CMK (cell line): Measurements from ENCODE around the gene TAB2.
"Not testable (repeated sequence)": the region's sequence is repeated elsewhere in the genome, so short reads cannot be mapped to it uniquely, and the experiment has no call there.

Source experiments
- DNase-seq: peaks from one replicate; pipeline ENCODE4 v3.0.0-alpha.2; 2010; ENCODE audit warnings: low read depth

Gene TAB2

GRCh38 chr6:149334201-149334600, 16.7 kb downstream of the TAB2 start:
- DNase-seq = no peak

- no peak for DNase-seq
Measured at GRCh38 chr6:149334682-149335160, 17.2 kb downstream of the TAB2 start.

GRCh38 chr6:149335924-149336608, 18.6 kb downstream of the TAB2 start:
- no peak for DNase-seq

GRCh38 chr6:149336609-149336928, 19.1 kb downstream of the TAB2 start:
- DNase-seq = no peak

- no peak for DNase-seq
Measured at GRCh38 chr6:149337320-149337719, 19.8 kb downstream of the TAB2 start.

GRCh38 chr6:149340200-149340599, 22.7 kb downstream of the TAB2 start:
- no peak for DNase-seq

GRCh38 chr6:149342525-149342924, 25.0 kb downstream of the TAB2 start:
- DNase-seq = no peak

- DNase-seq = no peak
Measured at GRCh38 chr6:149343501-149343900, 26.0 kb downstream of the TAB2 start.

- DNase-seq = no peak
Measured at GRCh38 chr6:149346078-149346477, 28.6 kb downstream of the TAB2 start.

GRCh38 chr6:149347067-149347466, 29.6 kb downstream of the TAB2 start:
- DNase-seq = no peak

- DNase-seq = not testable (repeated sequence)
Measured at GRCh38 chr6:149349279-149349678, 31.8 kb downstream of the TAB2 start.

GRCh38 chr6:149354009-149354408, 36.5 kb downstream of the TAB2 start:
- DNase-seq = no peak

- DNase-seq = no peak
Measured at GRCh38 chr6:149356081-149356750, 38.7 kb downstream of the TAB2 start.

GRCh38 chr6:149357726-149358538, 40.4 kb downstream of the TAB2 start:
- no peak for DNase-seq

- DNase-seq = no peak
Measured at GRCh38 chr6:149359440-149359839, 41.9 kb downstream of the TAB2 start.

- DNase-seq = no peak
Measured at GRCh38 chr6:149360536-149360935, 43.0 kb downstream of the TAB2 start.

- no peak for DNase-seq
Measured at GRCh38 chr6:149362289-149362688, 44.8 kb downstream of the TAB2 start.

GRCh38 chr6:149363154-149363553, 45.6 kb downstream of the TAB2 start:
- DNase-seq = no peak

GRCh38 chr6:149364557-149364956, 47.0 kb downstream of the TAB2 start:
- no peak for DNase-seq

GRCh38 chr6:149365197-149365596, 47.7 kb downstream of the TAB2 start:
- no peak for DNase-seq

- no peak for DNase-seq
Measured at GRCh38 chr6:149366267-149366921, 48.9 kb downstream of the TAB2 start.

GRCh38 chr6:149368065-149368464, 50.6 kb downstream of the TAB2 start:
- no peak for DNase-seq
